ENCODE data around the gene PDZD4.

PDZD4 gene

DNA sequence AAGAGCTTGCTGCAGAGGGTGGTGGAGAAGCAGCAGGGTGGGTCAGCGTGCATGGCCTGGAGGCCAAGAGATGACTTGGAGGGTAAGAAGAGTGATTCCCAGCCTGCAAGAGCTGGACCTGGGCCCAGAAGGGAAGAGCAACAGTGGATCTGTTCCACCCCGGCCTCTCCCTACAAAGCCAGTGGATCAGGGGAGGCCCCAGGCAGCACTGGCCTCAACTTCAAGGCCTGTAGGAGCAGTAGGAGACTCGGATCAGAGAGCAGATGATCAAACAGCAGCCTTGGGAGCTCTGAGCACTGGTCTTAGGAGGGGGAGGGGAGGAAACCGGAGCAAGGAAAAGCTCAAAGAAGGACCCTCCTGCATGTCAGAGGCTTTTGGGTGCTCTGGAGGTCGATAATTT is 48.0 kb upstream of the PDZD4 start:
- Histone ChIP-seq H3K9me3 (replicated peaks; ENCODE audit: insufficient read depth, low read length) (no peaks in the 10 kb centered on the region), H3F3A (ENCODE audit: insufficient read depth, low read length) (no peaks in the 10 kb centered on the region), H3K36me3 (replicated peaks; ENCODE audit: insufficient read depth, low read length) (no peaks in the 10 kb centered on the region), H2AFZ (ENCODE audit: low read length) (no peak overlapping the region), H3K9ac (ENCODE audit: low read length) (no peak overlapping the region), H3K4me2 (ENCODE audit: low read depth, low read length) (no peak overlapping the region), H3K27me3 (replicated peaks; ENCODE audit: insufficient read depth, low read length) (peaks cover 35% of the 10 kb centered on the region), H3K9me2 (replicated peaks; ENCODE audit: insufficient read depth, low read length) (no peaks in the 10 kb centered on the region), H3K27ac (ENCODE audit: low read length) (no peak overlapping the region), H3K4me3 (ENCODE audit: low read length) (no peak overlapping the region), H3K4me1 (ENCODE audit: low read length) (no peaks in the 10 kb centered on the region), H4K20me1 (ENCODE audit: insufficient read depth, low read length) (no peaks in the 10 kb centered on the region), H3K79me2 (ENCODE audit: low read length) (no peaks in the 10 kb centered on the region)
- DNase-seq: no peak
- TF ChIP-seq EZH2 (optimal IDR thresholded peaks at IDR 0.05; ENCODE audit: low read depth, low read length) (no peak), EZH2phosphoT487 (IDR thresholded peaks at IDR 0.05; ENCODE audit: low read length) (no peak), CTCF (IDR thresholded peaks at IDR 0.05; ENCODE audit: low read length) (no peak)

DNA sequence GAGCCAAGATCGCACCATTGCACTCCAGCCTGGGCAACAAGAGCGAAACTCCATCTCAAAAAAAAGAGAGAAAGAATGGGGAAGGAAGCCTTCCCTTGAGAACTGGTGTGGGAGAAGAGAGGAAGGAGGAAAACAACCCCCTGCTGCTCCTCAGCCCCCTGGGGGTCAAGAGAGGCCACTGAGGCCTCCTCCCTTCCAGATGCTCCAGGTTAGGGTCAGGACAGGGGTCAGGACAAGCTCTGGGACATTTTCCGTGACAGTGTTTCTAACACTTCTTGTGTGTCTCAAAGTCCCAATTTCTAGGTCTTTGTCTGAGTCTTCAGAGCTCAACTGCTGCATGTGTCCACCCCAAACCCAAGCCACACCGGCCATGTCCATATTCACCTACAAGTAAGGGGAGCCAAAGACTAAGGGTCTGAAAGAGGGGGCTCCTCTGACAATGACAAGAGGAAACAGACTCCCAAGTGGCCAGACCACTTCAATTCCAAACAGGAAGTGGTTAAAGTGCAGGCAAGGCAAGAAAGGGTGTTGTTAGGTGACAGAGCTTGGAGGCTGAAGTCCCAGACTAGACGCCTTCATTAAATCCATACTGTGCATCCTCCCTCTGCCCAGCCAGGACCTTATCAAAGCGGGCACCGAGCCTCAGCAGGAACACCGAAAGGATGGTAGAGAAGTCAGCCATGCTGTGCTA is 47.4 kb upstream of the PDZD4 start:
- H3K4me3 ChIP-seq (ENCODE audit: low read length): no peak overlapping the region
- H3K4me2 ChIP-seq (ENCODE audit: low read depth, low read length): no peak overlapping the region
- no peak overlapping the region for H2AFZ ChIP-seq (ENCODE audit: low read length)
- no peak overlapping the region for H3K27ac ChIP-seq (ENCODE audit: low read length)
- H3K79me2 ChIP-seq (ENCODE audit: low read length): no peaks in the 10 kb centered on the region
- H3K27me3 ChIP-seq (replicated peaks; ENCODE audit: insufficient read depth, low read length): peaks cover 41% of the 10 kb centered on the region
- no peak for DNase-seq
- no peaks in the 10 kb centered on the region for H3K36me3 ChIP-seq (replicated peaks; ENCODE audit: insufficient read depth, low read length)
- H3K9me2 ChIP-seq (replicated peaks; ENCODE audit: insufficient read depth, low read length): no peaks in the 10 kb centered on the region
- no peak for TF ChIP-seq EZH2phosphoT487 (IDR thresholded peaks at IDR 0.05; ENCODE audit: low read length)
- TF ChIP-seq EZH2 (optimal IDR thresholded peaks at IDR 0.05; ENCODE audit: low read depth, low read length): no peak
- no peak for TF ChIP-seq CTCF (IDR thresholded peaks at IDR 0.05; ENCODE audit: low read length)
- H3K9ac ChIP-seq (ENCODE audit: low read length): no peak overlapping the region
- no peaks in the 10 kb centered on the region for H3K9me3 ChIP-seq (replicated peaks; ENCODE audit: insufficient read depth, low read length)
- no peaks in the 10 kb centered on the region for H3F3A ChIP-seq (ENCODE audit: insufficient read depth, low read length)
- no peaks in the 10 kb centered on the region for H3K4me1 ChIP-seq (ENCODE audit: low read length)
- H4K20me1 ChIP-seq (ENCODE audit: insufficient read depth, low read length): no peaks in the 10 kb centered on the region

- no peak for DNase-seq
- Histone ChIP-seq H3K4me3 (ENCODE audit: low read length) (no peak overlapping the region), H3K27ac (ENCODE audit: low read length) (no peak overlapping the region), H3K9ac (ENCODE audit: low read length) (no peak overlapping the region), H3K4me2 (ENCODE audit: low read depth, low read length) (no peak overlapping the region), H3K27me3 (replicated peaks; ENCODE audit: insufficient read depth, low read length) (peaks cover 35% of the 10 kb centered on the region), H3K9me2 (replicated peaks; ENCODE audit: insufficient read depth, low read length) (no peaks in the 10 kb centered on the region), H2AFZ (ENCODE audit: low read length) (no peak overlapping the region), H4K20me1 (ENCODE audit: insufficient read depth, low read length) (no peaks in the 10 kb centered on the region), H3K36me3 (replicated peaks; ENCODE audit: insufficient read depth, low read length) (no peaks in the 10 kb centered on the region), H3K9me3 (replicated peaks; ENCODE audit: insufficient read depth, low read length) (no peaks in the 10 kb centered on the region), H3F3A (ENCODE audit: insufficient read depth, low read length) (no peaks in the 10 kb centered on the region), H3K79me2 (ENCODE audit: low read length) (no peaks in the 10 kb centered on the region), H3K4me1 (ENCODE audit: low read length) (no peaks in the 10 kb centered on the region)
- TF ChIP-seq EZH2 (optimal IDR thresholded peaks at IDR 0.05; ENCODE audit: low read depth, low read length) (no peak), EZH2phosphoT487 (IDR thresholded peaks at IDR 0.05; ENCODE audit: low read length) (no peak), CTCF (IDR thresholded peaks at IDR 0.05; ENCODE audit: low read length) (no peak)
Measured at GRCh38 chrX:153876112-153876491, 45.8 kb upstream of the PDZD4 start.
